Muscle of leg (tissue), 11 donors: ENCODE measurements around the gene BCL2. TPM values are rescaled to one million over a fixed set of nuclear protein-coding genes. Genes with fewer than 3 reads are reported as not detected.

ENCODE experiments used
- DNase-seq: peaks from one replicate; pipeline ENCODE4 v3.0.0; 2013
- H3K27ac ChIP-seq: one replicate; pipeline ENCODE4 v1.5.1; 2013; ENCODE audit warnings: mild to moderate bottlenecking, low read length, control low read depth
- H3K27me3 ChIP-seq: one replicate; pipeline ENCODE4 v1.6.1; 2013; ENCODE audit warnings: low read length; ENCODE audit not compliant: control insufficient read depth, insufficient read depth
- H3K36me3 ChIP-seq: one replicate; pipeline ENCODE4 v1.6.1; 2013; ENCODE audit warnings: low read length; ENCODE audit not compliant: control insufficient read depth, insufficient read depth
- H3K4me1 ChIP-seq: one replicate; pipeline ENCODE4 v1.6.1; 2013; ENCODE audit warnings: low read length; ENCODE audit not compliant: control insufficient read depth, insufficient read depth
- H3K4me3 ChIP-seq: one replicate; pipeline ENCODE4 v1.5.1; 2013; ENCODE audit warnings: low read length, control low read depth
- H3K9me3 ChIP-seq: replicated peaks from 2 replicates; pipeline ENCODE4 v1.6.1; 2013; ENCODE audit warnings: low read depth, low read length; ENCODE audit not compliant: control insufficient read depth
- WGBS: methylation state at CpG from one replicate; pipeline ENCODE4 v1.1.5; 2013; ENCODE audit warnings: missing lambda C conversion rate; ENCODE audit not compliant: insufficient coverage; 5-methylcytosine and 5-hydroxymethylcytosine counted together
- polyA plus RNA-seq, 8 donors: library from polyadenylated mRNA; unstranded; fragments of 120-200 nt; gene quantifications; one replicate each; pipeline versions ENCODE4 v1.2.1 to v1.2.3, GENCODE V29; 2013; ENCODE audit warnings: inconsistent platforms in 1 of 8, low replicate concordance in 1 of 8; ENCODE audit not compliant: insufficient read length in 8 of 8, insufficient read depth in 1 of 8
- total RNA-seq: library from RNA; stranded (reverse); fragments of 120-200 nt; gene quantifications from one replicate; pipeline ENCODE4 v1.2.4, GENCODE V29; 2013

The BCL2 gene
- total and polyA plus RNA-seq, 9 donors, result 13.0 to 22.3 (median 16.5) TPM

GRCh38 chr18:63272638-63273037, 46.9 kb downstream of the BCL2 start:
- Histone ChIP-seq H3K27me3 (no peaks in the 10 kb centered on the region), H3K9me3 (no peaks in the 10 kb centered on the region), H3K27ac (no peak overlapping the region), H3K36me3 (no peaks in the 10 kb centered on the region), H3K4me3 (no peak overlapping the region), H3K4me1 (peaks cover 7% of the 10 kb centered on the region)
- no CpG with 5 or more reads among the region's 1 CpG for WGBS
- no peak for DNase-seq

DNA sequence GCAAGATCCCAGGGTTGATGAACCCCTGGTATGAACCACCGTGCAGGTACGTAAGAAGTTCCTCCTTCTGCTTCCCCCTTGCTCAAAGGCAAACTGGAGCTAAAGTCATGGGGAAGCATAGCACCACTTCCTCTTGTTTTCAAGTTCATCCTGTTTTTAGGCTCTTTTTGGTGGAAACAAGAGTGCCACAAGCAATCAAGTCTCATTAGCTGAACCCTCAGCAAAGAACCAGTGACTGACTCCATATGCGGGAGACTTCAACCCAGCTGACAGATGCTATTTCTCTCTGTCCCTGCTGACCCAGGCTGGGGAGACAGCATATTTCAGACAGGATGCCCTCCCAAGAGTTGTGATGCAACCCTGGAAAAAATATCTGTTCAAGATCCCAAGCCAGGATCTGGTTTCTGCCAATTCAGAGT, 47.7 kb downstream of the BCL2 start:
- 62% methylated on average over 2 of the region's 3 CpGs for WGBS
- peaks cover 7% of the 10 kb centered on the region for H3K4me1 ChIP-seq
- no peak overlapping the region for H3K27ac ChIP-seq
- H3K4me3 ChIP-seq, result no peak overlapping the region
- peak; percentile 64 for DNase-seq
- no peaks in the 10 kb centered on the region for H3K9me3 ChIP-seq
- H3K27me3 ChIP-seq, result no peaks in the 10 kb centered on the region
- no peaks in the 10 kb centered on the region for H3K36me3 ChIP-seq

DNA sequence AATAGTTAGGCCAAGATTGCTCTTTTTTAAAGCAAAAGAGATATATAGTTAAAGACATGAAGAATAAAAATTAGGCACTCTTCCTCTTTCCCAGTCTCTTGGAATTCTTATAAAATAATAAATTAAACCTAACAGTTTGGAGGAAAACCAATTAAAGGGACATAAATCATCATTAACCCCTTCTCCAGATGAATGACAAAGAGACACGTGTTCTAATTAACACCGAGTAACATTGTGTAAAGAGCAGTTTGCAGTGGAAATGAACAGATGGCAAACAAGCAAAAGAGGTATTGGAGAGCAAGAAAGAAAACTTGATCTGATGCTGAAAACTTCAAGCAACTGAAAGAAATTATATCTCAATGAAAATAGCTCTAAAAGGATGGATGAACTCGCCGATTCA, 48.4 kb downstream of the BCL2 start:
- no peak for DNase-seq
- no CpG with 5 or more reads among the region's 4 CpGs for WGBS
- H3K9me3 ChIP-seq, result no peaks in the 10 kb centered on the region
- H3K4me1 ChIP-seq, result peaks cover 7% of the 10 kb centered on the region
- H3K36me3 ChIP-seq, result no peaks in the 10 kb centered on the region
- no peaks in the 10 kb centered on the region for H3K27me3 ChIP-seq
- no peak overlapping the region for H3K27ac ChIP-seq
- no peak overlapping the region for H3K4me3 ChIP-seq

GRCh38 chr18:63267975-63268721, 51.4 kb downstream of the BCL2 start:
- Histone ChIP-seq H3K9me3 (no peaks in the 10 kb centered on the region), H3K4me3 (no peak overlapping the region), H3K27ac (no peak overlapping the region), H3K27me3 (no peaks in the 10 kb centered on the region), H3K4me1 (peaks cover 11% of the 10 kb centered on the region), H3K36me3 (no peaks in the 10 kb centered on the region)
- WGBS, result 76% methylated on average over 3 of the region's 8 CpGs
- DNase-seq, result no peak

GRCh38 chr18:63266888-63267790, 52.4 kb downstream of the BCL2 start:
- WGBS, result 88% methylated on average over 8 of the region's 8 CpGs
- no peaks in the 10 kb centered on the region for H3K36me3 ChIP-seq
- no peak for DNase-seq

DNA sequence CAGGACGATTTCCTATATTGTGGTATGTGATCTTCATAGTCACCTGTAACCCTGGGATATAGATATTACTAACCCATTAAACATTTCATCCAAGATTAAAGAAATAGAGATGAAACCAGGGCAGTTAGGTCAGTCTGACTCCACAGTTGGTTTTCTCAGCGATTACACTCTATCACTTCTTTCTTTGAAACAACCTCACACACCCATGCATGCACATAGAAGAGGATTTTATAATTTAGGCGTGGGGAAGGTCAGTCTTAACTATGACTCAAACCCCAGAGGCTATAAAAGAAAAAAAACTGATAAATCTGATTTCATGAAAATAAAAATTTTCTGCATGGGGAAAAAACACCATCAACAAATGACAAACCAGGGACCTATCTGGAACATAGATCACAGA, 54.2 kb downstream of the BCL2 start:
- no peak overlapping the region for H3K4me3 ChIP-seq
- peaks cover 13% of the 10 kb centered on the region for H3K4me1 ChIP-seq
- H3K27ac ChIP-seq, result no peak overlapping the region
- no peaks in the 10 kb centered on the region for H3K27me3 ChIP-seq
- no CpG with 5 or more reads among the region's 3 CpGs for WGBS
- no peak for DNase-seq
- no peaks in the 10 kb centered on the region for H3K36me3 ChIP-seq
- H3K9me3 ChIP-seq, result no peaks in the 10 kb centered on the region

More at GRCh38 chr18:63266888-63267790, 52.4 kb downstream of the BCL2 start:
- Histone ChIP-seq H3K4me3 (no peak overlapping the region), H3K4me1 (peaks cover 17% of the 10 kb centered on the region), H3K9me3 (no peaks in the 10 kb centered on the region), H3K27me3 (no peaks in the 10 kb centered on the region), H3K27ac (no peak overlapping the region)

- peaks cover 13% of the 10 kb centered on the region for H3K4me1 ChIP-seq
- no peak for DNase-seq
- H3K27me3 ChIP-seq, result no peaks in the 10 kb centered on the region
- 74% methylated on average over 4 of the region's 9 CpGs for WGBS
- H3K4me3 ChIP-seq, result no peak overlapping the region
- no peaks in the 10 kb centered on the region for H3K9me3 ChIP-seq
- no peaks in the 10 kb centered on the region for H3K36me3 ChIP-seq
- H3K27ac ChIP-seq, result no peak overlapping the region
These were observed 54.7 kb downstream of the BCL2 start for GRCh38 chr18:63264871-63265270.

DNA sequence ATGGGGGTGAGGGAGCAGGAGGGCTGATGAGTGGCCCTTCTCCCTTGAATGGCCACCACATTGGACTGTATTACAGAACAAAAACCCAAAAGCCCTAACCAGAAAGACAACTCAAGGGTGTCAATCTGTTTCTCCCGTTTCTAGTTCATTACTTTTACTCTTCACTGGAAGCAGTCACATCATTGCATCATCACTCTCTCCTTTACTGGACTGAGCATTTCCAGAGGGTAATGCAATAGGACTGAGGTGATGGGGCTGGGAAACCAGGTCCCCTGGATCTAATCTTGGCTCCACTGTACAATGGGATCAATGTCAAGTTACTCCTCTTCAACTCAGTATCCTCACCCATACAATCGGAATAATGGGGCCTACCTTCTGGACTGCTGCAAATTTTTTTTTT, 56.1 kb downstream of the BCL2 start:
- 29% methylated on average over 1 of the region's 2 CpGs for WGBS
- no peaks in the 10 kb centered on the region for H3K27me3 ChIP-seq
- peak overlapping the region; percentile 29 for H3K27ac ChIP-seq
- H3K4me3 ChIP-seq, result no peak overlapping the region
- no peak for DNase-seq
- H3K9me3 ChIP-seq, result no peaks in the 10 kb centered on the region
- H3K36me3 ChIP-seq, result no peaks in the 10 kb centered on the region
- H3K4me1 ChIP-seq, result peaks cover 15% of the 10 kb centered on the region

GRCh38 chr18:63262369-63263335, 56.9 kb downstream of the BCL2 start:
- H3K4me1 ChIP-seq, result peaks cover 13% of the 10 kb centered on the region
- H3K9me3 ChIP-seq, result no peaks in the 10 kb centered on the region
- no peaks in the 10 kb centered on the region for H3K36me3 ChIP-seq
- 33% methylated on average over 4 of the region's 12 CpGs for WGBS
- H3K4me3 ChIP-seq, result no peak overlapping the region
- no peaks in the 10 kb centered on the region for H3K27me3 ChIP-seq
- peak overlapping the region; percentile 31 for H3K27ac ChIP-seq
- peak; percentile 70 for DNase-seq
